ENCODE data around the gene PPP4R4. TPM values are rescaled to one million over a fixed set of nuclear protein-coding genes. Genes with fewer than 3 reads are reported as not detected.

PPP4R4 gene
- under 1 TPM in 2 of 3 donors, not detected in 1; 0.52 to 0.58 TPM for total RNA-seq
- total RNA-seq (2013): 0.16 TPM

- peaks cover 19 to 20% of the 10 kb centered on the region in 2 donors for H3K4me1 Mint-ChIP-seq
- Histone ChIP-seq H3K27ac (ENCODE audit: low read length) (no peak within 1 kb of the TSS), H3K27me3 (ENCODE audit: control insufficient read depth, insufficient read depth, low read length) (peaks cover 26% of the 10 kb centered on the region), H3K9me3 (ENCODE audit: control insufficient read depth, insufficient read depth, low read length) (no peaks in the 10 kb centered on the region), H3K36me3 (ENCODE audit: control insufficient read depth, insufficient read depth, low read length) (no peaks in the 10 kb centered on the region), H3K4me3 (ENCODE audit: low read length) (peak within 1 kb of the TSS; percentile 68), H3K4me1 (ENCODE audit: control insufficient read depth, insufficient read depth, low read length) (peaks cover 18% of the 10 kb centered on the region)
- peaks cover 27 to 48% of the 10 kb centered on the region in 2 donors for H3K27me3 Mint-ChIP-seq (ENCODE audit: low read depth in 2 of 2)
- intact Hi-C loops (cut with micrococcal nuclease): no loop called here
- H3K36me3 Mint-ChIP-seq: no peaks in the 10 kb centered on the region
- H3K27ac Mint-ChIP-seq: peak within 1 kb of the TSS; percentile 53 to 62
- WGBS (ENCODE audit: insufficient coverage): under 1% methylated on average over 75 of the region's 84 CpGs
- DNase-seq (peak; percentile 80 to 93), ATAC-seq (peak; percentile 93 to 96 (median 94))
- peak within 1 kb of the TSS; percentile 88 for H3K4me3 Mint-ChIP-seq
- no peak for TF ChIP-seq CTCF (IDR thresholded peaks at IDR 0.05)
- H3K9me3 Mint-ChIP-seq: no peaks in the 10 kb centered on the region
Measured at GRCh38 chr14:94173885-94174603, at the start of gene PPP4R4. Gene PPP4R4, plus strand, starts transcription at chr14:94174322. Its CDS starts 144 bp downstream, at chr14:94174466.

- no peaks in the 10 kb centered on the region for H3K9me3 Mint-ChIP-seq
Measured at GRCh38 chr14:94124582-94125377, 49.3 kb upstream of the PPP4R4 start.

GRCh38 chr14:94125659-94126418, 48.3 kb upstream of the PPP4R4 start:
- peak overlapping the region in 1 of 2 donors; percentile 44 for H3K27ac Mint-ChIP-seq
- no peak for TF ChIP-seq CTCF (IDR thresholded peaks at IDR 0.05)

More at GRCh38 chr14:94124582-94125377, 49.3 kb upstream of the PPP4R4 start:
- Mint-ChIP-seq H3K27ac (no peak overlapping the region), H3K27me3 (ENCODE audit: low read depth in 2 of 2) (peaks cover 6 to 17% of the 10 kb centered on the region in 2 donors), H3K36me3 (no peaks in the 10 kb centered on the region), H3K4me3 (no peak overlapping the region), H3K4me1 (peaks cover 13 to 15% of the 10 kb centered on the region in 2 donors)
- Histone ChIP-seq H3K27me3 (ENCODE audit: control insufficient read depth, insufficient read depth, low read length) (no peaks in the 10 kb centered on the region), H3K36me3 (ENCODE audit: control insufficient read depth, insufficient read depth, low read length) (no peaks in the 10 kb centered on the region), H3K27ac (ENCODE audit: low read length) (no peak overlapping the region), H3K9me3 (ENCODE audit: control insufficient read depth, insufficient read depth, low read length) (peaks cover 6% of the 10 kb centered on the region), H3K4me1 (ENCODE audit: control insufficient read depth, insufficient read depth, low read length) (peaks cover 10% of the 10 kb centered on the region), H3K4me3 (ENCODE audit: low read length) (no peak overlapping the region)
- DNase-seq: no peak
- intact Hi-C loops (cut with micrococcal nuclease): no loop called here
- TF ChIP-seq CTCF (IDR thresholded peaks at IDR 0.05): no peak
- ATAC-seq: no peak
- 90% methylated on average over 7 of the region's 9 CpGs for WGBS (ENCODE audit: insufficient coverage)

More at GRCh38 chr14:94125659-94126418, 48.3 kb upstream of the PPP4R4 start:
- intact Hi-C loops (cut with micrococcal nuclease): no loop called here
- H3K36me3 Mint-ChIP-seq: no peaks in the 10 kb centered on the region
- no peaks in the 10 kb centered on the region for H3K9me3 Mint-ChIP-seq
- H3K4me1 ChIP-seq (ENCODE audit: control insufficient read depth, insufficient read depth, low read length): peaks cover 14% of the 10 kb centered on the region
- H3K27me3 ChIP-seq (ENCODE audit: control insufficient read depth, insufficient read depth, low read length): no peaks in the 10 kb centered on the region
- H3K4me1 Mint-ChIP-seq: peaks cover 21 to 22% of the 10 kb centered on the region in 2 donors
- H3K27me3 Mint-ChIP-seq (ENCODE audit: low read depth in 2 of 2): peaks cover 4 to 15% of the 10 kb centered on the region in 2 donors
- no peaks in the 10 kb centered on the region for H3K9me3 ChIP-seq (ENCODE audit: control insufficient read depth, insufficient read depth, low read length)
- 90% methylated on average over 6 of the region's 6 CpGs for WGBS (ENCODE audit: insufficient coverage)
- H3K27ac ChIP-seq (ENCODE audit: low read length): no peak overlapping the region
- no peaks in the 10 kb centered on the region for H3K36me3 ChIP-seq (ENCODE audit: control insufficient read depth, insufficient read depth, low read length)
- no peak for DNase-seq
- no peak overlapping the region for H3K4me3 Mint-ChIP-seq
- no peak for ATAC-seq
- H3K4me3 ChIP-seq (ENCODE audit: low read length): no peak overlapping the region
